Stimulated activated CD4-positive, alpha-beta T cell treated with anti-CD3 and anti-CD28 coated beads, TNF-alpha, amount 100 ng/mL, for 24 hours (primary cell): Measurements from ENCODE around the gene SSH2.
"Not testable (repeated sequence)": the region's sequence is repeated elsewhere in the genome, so short reads cannot be mapped to it uniquely, and the experiment has no call there.

Experiments used
- DNase-seq, 3 experiments: peaks; one replicate each; pipeline ENCODE4 v3.0.0-alpha.2; 2020; ENCODE audit warnings: low read depth in 3 of 3

Gene SSH2

DNA sequence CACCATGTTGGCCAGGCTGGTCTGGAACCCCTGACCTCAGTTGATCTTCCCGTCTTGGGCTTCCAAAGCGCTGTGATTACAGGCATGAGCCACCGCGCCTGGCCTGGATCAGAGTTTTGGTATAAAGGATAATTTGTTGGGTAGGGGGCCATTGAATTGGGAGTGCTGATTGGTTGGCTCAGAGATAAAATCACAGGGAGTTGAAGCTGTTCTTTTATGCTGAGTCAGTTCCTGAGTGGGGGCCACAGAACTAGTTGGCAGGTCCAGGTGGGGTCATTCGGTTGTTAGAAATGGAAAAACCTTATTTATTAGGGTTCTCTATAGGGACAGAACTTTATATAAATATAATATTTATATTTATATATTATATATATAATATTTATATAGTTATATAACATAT lies 147.1 kb downstream of the SSH2 start:
- DNase-seq, result no peak

DNA sequence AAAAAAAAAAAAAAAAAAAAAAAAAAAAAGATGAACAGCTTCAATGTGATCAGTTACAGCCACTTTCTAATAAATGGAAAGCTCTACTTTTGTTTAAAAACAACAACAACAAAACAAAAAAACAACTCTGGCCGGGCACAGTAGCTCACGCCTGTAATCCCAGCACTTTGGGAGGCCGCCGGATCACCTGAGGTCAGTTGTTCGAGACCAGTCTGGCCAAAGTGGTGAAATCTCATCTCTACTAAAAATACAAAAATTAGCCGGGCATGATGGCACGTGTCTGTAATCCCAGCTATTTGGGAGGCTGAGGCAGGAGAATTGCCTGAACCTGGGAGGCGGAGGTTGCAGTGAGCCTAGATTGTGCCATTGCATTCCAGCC lies 150.2 kb downstream of the SSH2 start:
- DNase-seq, result not testable (repeated sequence)

DNA sequence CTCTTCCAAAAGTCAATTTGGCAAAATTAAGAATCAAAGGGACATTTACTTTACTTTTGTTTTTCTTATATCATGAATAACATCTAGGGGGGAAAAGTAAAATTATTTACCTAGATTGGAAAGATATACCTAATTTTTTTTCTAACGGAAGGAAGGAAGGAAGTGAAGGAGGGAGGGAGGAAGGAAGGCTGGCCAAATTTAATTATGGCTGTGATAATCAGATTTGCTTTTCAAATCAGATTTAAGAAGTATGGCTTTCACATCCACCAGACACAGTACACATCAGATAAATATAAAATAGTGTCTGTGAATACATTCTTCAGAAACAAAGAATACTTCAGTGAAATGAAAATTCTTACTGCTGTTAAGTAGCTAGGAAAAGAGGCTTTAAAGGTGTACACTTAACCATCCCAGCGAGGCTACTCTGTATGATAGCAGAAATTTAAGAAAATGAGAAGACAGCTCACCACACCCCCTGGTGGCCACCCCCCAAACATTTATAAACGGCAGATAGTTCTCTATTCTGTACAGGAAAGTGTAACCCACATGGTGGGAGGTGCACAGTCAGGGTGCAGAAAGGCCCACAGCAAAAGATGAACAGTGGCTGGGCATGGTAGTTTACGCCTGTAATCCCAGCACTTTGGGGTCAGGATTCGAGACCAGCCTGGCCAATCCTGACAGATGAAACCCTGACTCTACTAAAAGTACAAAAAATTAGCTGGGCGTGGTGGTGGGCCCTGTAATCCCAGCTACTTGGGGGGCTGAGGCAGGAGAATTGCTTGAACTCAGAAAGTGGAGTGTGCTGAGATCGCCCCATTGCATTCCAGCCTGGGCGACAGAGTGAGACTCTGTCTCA lies 150.8 kb downstream of the SSH2 start:
- peak; percentile 58 to 78 (median 74) for DNase-seq

DNA sequence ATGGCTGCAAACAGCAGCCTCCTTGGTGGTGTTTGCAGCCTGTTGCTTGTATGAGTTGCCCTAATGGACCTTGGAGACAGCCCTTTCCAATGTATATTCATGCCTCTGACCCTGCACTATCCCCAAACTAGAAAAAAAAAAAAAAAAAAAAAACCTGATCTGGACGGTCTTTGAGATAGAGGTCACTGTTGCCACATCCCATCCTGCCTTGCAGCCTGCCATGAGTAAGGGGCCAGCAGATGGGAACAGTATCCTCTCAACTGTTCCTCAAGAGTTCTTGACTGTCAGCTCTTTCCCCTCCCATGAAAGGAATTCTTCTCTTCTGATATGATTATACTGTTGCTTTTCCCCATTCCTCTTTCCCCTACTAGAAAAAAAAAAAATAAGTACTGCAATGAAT lies 152.4 kb downstream of the SSH2 start:
- DNase-seq, result no peak

DNA sequence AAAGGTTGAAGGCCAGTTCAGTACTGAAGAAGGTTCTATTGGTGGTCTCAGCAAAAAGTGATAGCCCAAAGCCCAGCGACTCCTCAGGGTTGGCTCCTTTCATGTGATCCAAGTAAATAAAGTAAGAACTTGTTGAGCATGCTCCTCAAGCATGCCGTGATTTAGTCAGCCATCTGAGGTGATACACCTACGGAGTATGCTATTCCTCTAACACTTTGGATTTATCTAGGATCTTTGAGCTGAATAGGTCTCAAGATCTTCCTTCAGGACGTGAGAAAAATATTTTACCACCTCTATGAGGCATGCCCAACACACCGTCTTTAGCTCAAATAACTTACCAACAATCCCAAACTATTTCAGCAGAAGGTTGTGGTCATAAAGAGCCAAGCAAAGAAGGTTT lies 154.0 kb downstream of the SSH2 start:
- DNase-seq, result no peak

DNA sequence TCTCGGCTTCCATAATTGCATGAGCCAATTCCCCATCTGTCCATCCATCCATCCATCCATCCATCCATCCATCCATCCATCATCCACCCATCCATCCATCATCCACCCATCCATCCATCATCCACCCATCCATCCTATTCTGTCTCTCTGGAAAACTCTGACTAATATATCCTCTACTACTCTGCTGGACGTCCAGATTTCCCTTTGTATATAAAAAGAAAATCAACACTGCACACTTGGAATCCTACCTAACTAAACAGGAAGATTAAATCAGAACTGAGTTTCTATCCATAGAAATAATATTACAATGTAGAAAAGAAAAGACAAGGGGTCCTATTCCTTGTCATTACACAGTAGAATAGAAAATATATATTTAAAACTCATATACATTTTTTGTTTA lies 157.0 kb downstream of the SSH2 start:
- no peak for DNase-seq

DNA sequence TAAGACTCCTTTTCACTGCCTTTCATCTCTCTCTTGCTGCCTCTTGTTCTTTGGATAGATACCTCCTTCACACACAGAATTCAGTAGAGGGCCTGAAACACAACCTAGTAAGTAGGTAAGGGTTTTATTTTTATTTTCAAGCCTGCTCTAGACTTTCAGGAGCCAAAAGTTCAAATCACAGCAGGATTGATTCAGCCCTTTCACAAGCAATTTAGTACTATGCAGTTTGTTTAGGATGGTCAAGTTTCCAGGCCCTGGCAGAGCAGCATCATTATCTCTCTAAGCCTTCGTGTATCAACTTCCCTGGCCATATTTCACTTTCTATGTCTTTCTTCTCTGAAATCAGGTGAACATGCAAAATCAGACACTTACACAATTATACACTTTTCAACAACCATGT lies 158.5 kb downstream of the SSH2 start:
- no peak for DNase-seq

DNA sequence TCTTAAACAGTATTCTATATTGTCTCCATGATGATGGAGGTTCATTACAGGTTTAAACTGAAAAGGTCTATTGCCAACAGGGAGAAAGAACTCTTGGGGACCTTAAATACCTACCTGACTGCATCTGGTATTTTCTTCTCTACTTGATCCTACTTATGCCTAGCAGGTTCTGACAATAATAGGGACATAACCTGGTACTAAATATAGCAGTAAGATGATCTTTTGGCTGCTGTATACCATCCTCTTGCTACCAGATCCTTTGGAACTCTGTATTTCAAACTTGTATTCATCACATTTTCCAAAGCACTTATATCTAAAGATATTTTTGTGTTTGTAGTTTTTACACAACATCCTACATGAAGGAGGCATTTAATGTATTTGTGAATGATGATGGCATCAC lies 160.8 kb downstream of the SSH2 start:
- DNase-seq, result no peak

DNA sequence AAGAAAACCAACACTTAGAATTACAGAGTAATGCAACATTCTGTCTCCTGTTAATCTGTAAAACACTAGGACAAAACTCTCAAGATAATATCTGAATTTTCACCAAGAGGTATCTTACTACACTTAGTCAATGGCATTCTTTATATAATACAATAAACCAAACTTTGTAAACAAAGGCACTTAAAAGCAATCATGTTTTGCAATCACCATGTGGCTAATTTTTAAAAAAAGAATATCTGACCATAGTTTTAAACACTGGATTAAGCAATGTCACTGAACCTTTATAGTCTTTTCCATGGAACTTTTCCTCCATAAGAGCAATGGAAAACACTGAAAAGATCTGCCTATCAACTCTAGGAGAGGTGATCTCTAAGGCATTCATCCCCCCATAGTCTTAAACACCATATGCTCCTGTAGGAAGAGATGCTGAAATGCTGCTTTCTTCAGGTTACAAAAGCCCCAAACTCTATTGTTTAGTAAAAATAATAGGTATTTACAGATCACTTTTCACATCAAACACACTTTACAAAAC lies 163.2 kb downstream of the SSH2 start:
- DNase-seq, result no peak

DNA sequence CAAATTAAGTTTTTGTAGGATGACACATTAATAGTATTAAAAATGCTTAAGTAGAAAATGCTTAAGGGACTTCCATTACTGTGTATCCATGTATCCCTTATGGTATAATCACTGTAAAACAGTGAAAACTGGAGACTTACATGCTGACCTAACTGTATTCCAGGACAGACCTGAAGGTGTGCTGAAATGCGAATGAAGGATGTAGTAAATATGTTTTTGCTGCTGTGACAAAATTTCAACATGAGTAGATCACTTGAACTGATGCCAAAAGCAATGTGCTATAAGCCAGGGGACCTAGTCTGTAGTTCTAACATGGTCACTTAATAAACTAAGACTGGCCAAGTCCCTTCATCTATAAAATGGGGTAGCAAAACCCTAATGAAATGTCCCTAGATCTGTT lies 165.3 kb downstream of the SSH2 start:
- DNase-seq, result no peak

DNA sequence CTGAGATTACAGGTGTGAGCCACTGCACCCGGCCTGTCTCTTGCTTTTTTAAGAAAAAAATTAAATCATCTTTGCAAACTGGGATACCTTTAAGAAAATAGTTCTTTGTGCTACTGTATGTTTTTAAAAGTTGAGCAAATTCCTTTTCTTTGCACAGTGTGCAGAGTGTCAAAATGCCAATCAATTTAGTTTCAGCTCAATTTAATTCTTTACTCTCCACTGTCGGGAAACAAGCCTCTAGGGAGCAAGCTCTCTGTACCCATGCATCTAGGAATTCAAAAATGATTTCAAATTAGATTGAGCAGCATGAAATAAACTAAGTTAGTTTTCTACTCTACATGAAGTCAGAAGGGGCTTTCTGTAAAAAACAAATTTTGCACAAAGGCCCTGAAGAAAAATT lies 165.8 kb downstream of the SSH2 start:
- no peak for DNase-seq

DNA sequence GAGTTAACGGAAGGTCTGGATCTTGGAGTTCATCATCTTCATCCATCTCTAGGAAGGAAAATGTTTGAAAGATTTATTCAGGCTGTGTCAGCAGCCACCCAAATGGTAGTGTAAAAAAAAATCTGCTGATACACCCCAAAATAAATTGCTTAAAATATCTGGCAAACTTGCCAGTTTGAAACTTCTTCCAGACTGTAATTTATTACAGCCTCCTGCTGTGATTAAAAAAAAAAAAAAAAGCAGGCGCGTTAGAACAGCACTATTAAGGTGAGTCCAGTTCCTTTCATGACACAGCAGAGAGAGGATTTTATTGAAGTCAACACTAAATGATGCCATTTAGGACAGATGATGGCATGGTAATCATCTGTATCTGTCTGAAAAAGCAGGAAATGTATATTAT lies 166.8 kb downstream of the SSH2 start:
- DNase-seq, result no peak

DNA sequence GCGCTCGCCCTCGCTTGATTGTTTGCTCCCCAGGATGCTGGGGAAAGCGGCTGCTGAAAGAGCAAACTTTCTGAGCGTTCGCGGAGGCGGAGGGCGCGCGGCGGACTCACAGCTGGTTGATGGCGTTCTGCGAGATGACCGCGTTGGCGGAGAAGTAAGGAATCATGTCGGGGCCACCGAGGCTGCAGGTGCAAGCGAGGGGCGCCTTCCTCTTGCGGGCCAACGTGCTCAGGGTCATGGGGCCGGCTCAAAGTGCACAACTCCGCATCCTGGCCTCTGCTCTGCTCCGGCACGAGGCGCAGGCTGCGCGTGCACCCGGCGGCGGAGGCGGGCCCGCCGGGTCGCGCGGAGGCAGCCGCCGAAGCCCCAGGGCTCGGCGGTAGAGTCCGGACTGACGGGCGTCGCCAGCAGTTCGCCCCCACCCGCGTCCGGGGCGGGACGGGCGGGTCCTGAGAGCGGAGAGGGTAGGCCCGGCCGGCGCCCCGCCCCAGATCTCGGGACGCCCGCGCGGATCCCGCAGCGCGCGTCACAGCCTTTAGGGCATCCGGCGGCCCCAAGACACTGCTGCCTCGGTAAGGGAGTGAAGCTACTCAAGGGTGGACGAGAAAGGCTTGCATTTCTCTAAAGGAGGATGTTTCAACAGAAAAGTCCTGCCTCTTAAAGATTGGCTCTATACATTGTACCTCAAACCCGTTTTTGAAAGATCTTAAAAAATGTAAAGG lies 168.8 kb downstream of the SSH2 start:
- DNase-seq, result peak; percentile 79 to 91 (median 80)

DNA sequence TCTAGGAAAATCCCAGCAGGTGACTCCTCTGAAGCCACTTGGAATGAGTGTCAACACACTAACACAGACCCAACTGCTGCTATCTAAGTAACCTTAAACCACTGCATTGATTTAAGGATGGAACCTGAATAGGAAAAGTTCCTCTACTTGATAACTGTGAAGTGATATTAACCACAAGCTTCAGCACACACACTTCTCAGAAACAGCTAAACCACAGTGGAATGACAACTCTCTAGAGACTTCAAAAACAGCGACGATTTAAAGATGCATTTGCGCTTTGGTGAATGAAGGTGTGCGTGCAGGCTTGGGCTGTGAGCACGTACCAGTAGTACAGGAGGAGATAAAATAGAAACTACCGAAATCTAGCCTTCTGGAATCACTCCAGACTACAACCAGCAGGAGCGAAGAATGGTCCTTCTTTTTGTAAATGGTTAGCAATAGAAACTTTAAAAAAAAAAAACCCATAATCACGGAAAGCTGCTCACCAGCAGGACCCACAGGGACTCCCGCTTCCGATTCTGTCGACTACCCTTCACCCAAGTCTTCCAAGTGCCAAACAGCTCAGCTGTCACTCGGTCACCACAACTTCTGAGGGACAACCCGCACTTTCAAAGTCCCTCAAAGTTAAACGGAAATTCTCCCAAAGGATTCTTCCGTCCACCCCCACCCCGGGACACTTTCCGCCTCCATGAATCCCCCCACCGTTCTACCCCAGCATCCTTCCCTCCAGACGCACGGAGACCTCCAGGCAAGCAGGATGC lies 169.6 kb downstream of the SSH2 start:
- DNase-seq, result peak; percentile 27 to 40 (median 35)

DNA sequence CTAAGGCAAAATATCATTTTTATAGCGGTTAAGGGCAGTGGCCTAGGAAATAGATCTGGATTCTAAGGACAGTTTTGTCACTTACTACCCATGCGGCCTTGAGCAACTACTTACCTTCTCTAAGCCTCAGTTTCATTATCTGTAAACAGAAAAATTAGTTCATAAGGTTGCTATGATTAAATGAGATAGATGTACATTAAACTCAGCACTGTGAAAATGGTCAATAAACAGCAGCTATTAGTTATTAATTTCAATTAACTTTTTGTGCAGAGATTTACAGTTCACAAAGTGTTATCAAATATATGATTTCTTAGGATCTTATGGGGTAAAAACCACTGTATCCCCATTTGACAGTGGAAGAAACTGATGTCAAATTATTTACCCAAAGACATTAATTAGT lies 171.8 kb downstream of the SSH2 start:
- DNase-seq, result no peak

DNA sequence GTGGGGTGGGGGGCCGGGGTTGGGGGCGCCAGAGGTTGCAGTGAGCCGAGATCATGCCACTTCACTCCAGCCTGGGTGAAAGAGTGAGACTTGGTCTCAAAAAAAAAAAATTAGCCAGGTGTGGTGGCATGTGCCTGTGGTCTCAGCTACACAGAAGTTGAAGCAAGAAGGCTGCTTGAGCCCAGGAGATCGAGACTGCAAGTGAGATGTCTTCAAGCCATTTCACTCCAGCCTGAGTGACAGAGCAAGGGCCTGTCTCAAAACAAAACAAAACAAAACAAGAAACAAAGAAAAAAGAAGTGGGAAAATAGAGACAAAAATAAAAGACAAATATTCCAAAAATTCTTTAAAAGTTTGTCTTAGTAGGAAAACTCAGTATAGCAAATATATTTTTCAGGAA lies 172.2 kb downstream of the SSH2 start:
- DNase-seq, result no peak

DNA sequence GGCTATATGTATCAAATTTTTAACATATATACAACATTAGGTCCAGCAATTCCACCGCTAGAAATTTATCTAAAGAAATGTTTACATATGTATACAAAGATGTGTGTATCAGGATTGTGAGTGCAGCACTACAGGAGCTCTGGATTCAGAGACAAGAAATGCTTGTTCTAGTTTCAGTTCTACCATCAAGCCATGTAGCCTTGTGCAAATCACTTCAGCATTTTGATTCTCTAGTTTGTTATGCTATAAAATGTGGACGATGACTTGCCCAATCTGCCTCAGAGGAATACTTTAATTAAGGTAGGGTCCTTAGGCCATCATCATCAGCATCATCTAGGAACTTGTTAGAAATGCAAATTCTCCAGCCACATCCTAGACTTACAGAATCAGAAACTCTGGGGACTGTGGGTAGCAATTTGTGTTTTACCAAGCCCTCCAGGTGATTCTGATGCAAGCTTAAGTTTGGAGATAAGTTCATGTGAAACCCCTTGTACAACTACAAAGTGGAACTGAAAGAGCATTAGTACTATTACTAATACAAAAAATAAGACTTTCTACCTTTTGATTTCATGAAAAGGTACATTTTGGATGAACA lies 176.1 kb downstream of the SSH2 start:
- DNase-seq, result no peak

DNA sequence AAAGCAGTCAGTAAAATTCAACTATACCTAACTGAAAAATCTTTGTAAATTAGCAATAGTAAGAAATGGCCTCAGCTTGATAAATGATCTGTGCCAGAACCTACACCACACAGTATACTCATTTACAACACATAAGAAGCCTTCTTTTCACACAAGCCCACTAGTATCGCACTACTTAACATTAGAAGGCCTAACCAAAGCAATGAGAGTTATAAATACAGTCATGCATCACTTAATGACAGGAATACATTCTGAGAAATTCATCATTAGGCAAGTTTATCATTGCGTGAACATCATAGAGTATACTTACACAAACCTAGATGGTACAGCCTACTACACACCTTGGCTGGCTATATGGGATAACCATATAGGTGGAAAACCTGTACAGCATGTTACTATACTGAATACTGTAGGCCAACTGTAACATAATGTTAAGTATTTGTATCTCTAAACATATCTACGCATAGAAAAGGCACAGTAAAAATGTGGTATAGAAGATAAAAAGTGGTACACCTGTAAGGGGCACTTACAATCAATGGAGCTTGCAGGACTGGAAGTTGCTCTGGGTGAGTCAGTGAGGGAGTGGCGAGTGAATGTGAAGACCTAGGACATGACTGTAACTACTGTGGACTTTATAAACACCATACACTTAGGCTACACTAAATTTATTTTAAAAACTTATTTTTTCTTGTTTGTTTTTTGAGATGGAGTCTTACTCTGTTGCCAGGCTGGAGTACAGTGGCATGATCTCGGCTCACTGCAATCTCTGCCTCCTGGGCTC lies 180.8 kb downstream of the SSH2 start:
- no peak for DNase-seq

DNA sequence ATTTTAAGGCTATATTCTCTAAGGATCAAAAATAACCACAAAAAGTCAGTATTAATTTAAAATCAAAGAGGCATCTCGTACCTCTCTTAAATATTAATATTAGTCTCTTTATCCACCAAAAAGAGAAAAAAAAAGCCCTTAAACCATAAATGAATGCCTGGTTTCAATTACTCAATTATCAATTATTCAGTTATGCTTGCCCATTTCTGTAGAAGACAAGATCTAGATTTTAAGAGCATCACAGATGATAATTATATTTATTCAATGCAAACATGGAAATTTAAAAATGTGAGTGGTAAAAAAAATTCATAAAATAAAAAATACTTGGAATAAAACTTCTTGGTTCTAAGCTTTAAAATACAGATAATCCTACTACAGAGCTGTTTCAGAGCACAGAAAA lies 181.6 kb downstream of the SSH2 start:
- DNase-seq, result no peak

DNA sequence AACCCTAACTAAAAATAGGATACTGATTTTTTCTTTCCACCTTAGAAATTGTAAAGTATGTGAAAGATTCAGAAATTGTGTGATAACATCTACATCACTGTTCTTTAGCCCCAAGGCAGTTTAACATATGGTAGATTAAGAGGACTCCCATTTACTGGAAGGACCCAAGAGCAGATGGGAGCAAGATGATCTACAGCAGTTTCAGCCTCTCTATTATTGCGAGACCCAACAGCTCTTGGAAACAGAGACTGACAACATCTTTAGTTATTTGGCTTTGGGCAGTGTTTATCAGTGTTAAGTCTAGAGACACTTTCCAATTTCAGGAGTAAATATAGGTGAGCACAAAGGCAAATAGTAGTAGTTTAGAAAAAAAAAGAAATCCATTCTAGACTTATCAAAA lies 182.4 kb downstream of the SSH2 start:
- DNase-seq, result no peak

DNA sequence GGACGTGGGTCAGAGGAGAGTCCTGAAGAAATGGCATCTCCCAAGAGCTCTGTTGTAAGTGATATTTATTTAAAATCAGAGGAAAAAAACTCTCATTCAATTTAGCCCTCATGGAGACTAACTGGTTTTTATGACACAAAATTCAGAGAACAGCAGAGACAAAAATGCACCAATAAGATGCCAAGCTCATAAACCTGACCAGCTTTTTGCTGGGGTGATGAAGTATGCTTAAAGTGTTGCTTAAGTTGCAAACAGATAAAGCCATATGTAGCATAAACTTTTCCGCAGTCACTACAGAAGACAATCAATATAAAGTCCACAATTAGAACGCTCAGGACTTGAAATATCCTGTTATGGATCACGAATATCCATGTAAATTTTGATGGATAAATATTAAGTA lies 183.4 kb downstream of the SSH2 start:
- no peak for DNase-seq
